Fibroblast of mammary gland (primary cell): ENCODE data around the gene PEX5.

Experiments used
- DNase-seq: peaks from one replicate; pipeline ENCODE4 v3.0.0-alpha.2; 2010; ENCODE audit warnings: low read depth
- H3K4me3 ChIP-seq: 2 replicates; pipeline ENCODE4 v1.5.1; 2011; ENCODE audit warnings: low read depth, mild to moderate bottlenecking, low read length, moderate library complexity; ENCODE audit not compliant: control insufficient read depth
- TF ChIP-seq, protein P1 (sequence below): conservative IDR thresholded peaks from 2 replicates; pipeline ENCODE4 v1.5.1; 2011; ENCODE audit warnings: low read depth, low read length, inconsistent platforms; ENCODE audit not compliant: control insufficient read depth, insufficient read depth

The PEX5 gene

DNA sequence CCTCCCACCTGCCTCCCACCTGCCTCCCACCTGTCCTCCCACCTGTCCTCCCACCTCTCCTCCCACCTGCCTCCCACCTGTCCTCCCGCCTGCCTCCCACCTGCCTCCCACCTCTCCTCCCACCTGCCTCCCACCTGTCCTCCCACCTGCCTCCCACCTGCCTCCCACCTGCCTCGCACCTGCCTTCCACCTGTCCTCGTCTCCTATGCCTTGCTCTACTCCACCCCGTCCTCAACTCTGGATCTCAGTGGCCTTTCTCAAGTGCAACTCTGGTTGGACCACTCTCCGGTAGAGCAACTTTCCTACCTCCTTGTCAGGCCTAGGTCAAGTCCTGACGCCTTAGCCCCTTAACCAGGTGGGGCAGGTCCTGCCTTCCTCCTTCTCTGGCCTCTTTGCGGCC lies 29.3 kb upstream of the PEX5 start:
- H3K4me3 ChIP-seq: no peak overlapping the region
- DNase-seq: no peak
- TF ChIP-seq, protein P1, sequence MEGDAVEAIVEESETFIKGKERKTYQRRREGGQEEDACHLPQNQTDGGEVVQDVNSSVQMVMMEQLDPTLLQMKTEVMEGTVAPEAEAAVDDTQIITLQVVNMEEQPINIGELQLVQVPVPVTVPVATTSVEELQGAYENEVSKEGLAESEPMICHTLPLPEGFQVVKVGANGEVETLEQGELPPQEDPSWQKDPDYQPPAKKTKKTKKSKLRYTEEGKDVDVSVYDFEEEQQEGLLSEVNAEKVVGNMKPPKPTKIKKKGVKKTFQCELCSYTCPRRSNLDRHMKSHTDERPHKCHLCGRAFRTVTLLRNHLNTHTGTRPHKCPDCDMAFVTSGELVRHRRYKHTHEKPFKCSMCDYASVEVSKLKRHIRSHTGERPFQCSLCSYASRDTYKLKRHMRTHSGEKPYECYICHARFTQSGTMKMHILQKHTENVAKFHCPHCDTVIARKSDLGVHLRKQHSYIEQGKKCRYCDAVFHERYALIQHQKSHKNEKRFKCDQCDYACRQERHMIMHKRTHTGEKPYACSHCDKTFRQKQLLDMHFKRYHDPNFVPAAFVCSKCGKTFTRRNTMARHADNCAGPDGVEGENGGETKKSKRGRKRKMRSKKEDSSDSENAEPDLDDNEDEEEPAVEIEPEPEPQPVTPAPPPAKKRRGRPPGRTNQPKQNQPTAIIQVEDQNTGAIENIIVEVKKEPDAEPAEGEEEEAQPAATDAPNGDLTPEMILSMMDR: no peak

DNA sequence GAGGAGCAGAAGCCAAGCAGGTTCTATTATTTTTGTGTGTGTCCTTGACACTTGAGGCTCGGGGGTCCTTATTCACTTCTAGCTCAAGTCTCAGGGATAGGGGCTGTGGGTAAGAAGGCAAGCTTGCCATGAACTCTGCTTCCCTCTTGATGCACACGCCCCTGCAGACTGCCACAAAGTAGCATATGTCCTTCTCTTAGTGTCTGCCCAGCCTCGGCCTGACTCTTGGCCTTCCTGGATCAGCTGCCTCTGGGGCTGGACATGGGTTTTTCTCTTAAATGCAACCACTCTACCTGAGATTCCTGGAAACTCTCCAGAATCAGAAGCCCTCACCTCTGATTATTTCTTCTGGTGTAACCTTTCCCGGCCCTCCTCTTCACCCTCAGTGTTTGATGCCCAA lies 28.2 kb upstream of the PEX5 start:
- no peak for DNase-seq
- no peak overlapping the region for H3K4me3 ChIP-seq
- TF ChIP-seq, protein P1: no peak

DNA sequence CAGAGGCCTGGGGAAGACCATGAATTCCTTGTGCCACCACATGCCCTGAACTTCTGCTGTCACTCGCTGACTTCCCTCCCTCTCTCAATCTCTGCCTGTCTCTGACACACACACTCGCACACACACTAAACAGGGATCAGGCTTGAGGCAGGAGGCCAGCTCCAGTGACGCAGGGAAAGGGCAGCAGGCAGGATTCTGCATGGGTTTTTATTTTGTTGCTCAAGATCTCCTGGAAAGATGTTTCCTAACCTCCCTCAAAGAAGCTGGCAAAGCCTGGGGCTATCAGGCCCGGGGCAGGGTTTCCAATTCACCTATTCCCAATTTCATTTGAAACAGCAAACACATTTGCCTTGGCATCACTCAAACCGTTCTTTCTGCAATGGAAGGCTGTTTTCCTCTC lies 27.7 kb upstream of the PEX5 start:
- TF ChIP-seq, protein P1: no peak
- DNase-seq: peak; percentile 43
- H3K4me3 ChIP-seq: no peak overlapping the region

DNA sequence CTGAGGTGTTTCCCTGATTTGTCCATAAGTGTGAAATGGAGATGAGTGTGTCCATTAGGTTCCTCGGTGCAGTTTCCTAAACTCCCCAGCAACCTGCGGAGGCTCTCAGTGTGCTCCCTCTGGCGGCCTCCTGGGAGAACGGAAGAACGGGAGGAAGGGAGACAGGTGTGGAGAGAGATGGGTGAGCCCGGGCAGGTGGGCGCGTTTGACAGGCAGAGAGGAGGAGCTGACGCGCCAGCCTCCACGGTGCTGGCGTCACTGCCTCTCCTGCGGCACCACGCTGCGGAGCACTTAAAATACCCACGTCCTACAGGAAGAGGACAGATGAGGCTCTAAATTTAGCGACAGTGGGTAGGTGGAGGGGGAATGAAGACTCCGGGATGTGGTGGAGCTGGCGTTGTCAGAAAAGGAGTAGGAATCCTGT lies 26.8 kb upstream of the PEX5 start:
- no peak overlapping the region for H3K4me3 ChIP-seq
- DNase-seq: no peak
- TF ChIP-seq, protein P1: peak; percentile 47

DNA sequence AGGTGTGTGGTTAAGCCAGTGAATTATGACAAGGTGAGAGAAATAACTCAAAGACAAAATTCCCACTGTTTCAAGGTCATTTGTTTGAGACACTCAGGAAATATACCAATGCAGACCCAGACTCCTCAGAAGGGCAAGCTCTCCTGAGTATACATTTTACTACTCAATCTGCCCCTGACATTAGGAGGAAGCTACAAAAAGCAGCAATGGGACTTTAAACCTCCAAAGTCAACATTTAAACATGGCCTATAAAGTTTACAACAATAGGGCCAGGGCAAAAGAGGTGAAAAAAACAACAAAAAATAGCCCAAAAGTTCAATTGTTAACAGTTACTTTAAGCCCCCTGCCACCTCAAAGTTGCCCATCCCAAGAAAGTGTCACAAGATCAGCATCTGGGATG lies 19.5 kb upstream of the PEX5 start:
- TF ChIP-seq, protein P1: no peak
- no peak for DNase-seq
- no peak overlapping the region for H3K4me3 ChIP-seq

DNA sequence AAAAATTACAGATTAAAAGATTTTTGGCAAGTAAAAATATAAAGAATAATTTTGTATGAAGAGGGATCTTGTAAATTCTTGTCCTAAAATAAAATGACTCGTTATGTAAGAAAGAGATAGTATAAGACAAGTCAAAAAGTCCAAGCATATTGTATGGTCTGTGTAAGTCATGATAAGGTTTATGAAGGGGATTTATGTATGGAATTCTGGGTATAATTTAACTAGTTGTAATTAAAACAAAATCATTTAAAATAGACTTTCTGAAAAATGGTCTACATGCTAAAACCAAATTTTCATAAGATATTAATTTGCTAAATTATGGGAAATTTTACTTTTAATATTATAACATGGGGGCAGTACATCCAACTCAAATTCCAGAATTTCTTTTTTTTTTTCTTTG lies 17.6 kb upstream of the PEX5 start:
- H3K4me3 ChIP-seq: no peak overlapping the region
- TF ChIP-seq, protein P1: no peak
- no peak for DNase-seq

DNA sequence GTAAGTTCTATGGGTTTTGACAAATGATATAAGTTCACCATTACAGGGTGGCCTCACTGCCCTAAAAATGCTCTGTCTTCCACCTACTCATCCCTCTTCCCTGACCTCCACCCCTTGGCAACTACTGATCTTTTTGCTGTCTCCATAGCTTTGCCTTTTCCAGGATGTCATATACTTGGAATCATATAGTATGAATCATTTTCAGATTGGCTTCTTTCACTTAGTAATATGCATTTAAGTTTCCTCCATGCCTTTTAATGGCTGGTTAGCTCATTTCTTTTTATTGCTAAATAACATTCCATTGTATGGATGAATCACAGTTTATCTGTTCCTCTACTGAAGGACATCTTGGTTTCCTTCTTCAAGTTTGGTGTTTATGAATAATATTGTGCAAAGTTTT lies 14.0 kb upstream of the PEX5 start:
- peak; percentile 74 for DNase-seq
- TF ChIP-seq, protein P1: no peak
- no peak overlapping the region for H3K4me3 ChIP-seq
